Hepatic stellate cell (primary cell): ENCODE measurements around the gene OSBPL10.

Experiments used
- DNase-seq: peaks from one replicate; pipeline ENCODE4 v3.0.0; 2011; ENCODE audit warnings: low spot score

Gene OSBPL10

DNA sequence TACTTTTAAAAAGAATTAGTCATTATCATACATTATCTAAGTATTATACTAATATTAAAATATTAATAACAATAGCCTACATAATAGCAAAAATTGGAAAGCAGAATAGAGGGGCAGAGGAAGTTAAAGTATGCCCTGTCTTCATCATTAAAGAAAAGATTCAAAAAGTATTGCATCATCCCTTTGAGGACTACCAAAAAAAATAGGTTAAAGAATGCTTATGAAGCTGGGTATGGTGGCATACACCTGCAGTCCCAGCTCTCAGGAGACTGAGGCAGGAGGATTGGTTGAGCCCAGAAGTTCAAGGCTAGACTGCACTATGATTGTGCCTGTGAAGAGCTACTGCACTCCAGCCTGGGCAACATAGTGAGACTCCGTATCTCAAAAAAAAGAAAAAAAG is 240.7 kb downstream of the OSBPL10 start:
- no peak for DNase-seq

DNA sequence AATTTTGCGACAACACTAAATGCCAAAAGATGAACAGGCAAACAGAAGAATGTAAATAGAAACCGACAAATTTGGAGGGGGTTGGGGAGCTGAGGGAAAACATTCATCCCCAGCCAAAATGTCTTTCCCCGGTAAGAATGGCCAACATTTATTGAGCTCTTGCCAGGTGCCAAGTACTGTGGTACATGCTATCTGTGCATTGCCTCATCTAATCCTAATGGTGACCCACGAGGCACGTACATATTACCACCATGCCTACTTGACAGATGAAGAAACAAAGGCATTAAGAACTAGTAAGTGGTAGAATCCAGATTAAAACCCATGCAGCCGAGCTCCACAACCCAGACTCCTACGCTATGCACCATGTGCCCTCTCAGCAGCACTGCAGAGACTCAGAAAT is 242.7 kb downstream of the OSBPL10 start:
- no peak for DNase-seq

DNA sequence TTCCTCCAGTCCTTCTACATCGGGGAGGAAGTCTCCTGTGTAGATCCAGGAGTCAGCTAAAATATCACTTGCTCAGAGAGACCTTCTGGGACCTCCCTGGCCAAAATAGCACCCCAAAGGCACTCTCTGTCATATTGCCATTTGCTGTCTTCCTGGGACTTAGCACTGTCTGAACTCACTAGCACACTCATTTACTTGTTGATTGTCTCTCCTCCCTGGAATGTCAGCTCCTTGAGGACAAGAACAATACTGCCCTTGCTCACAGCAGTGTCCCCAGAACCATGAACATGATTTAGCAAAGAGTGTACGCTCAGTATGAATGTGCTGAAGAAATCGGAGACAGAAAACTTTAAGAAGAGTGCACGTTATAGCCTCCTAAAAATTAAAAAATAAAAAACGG is 245.4 kb downstream of the OSBPL10 start:
- DNase-seq = no peak

DNA sequence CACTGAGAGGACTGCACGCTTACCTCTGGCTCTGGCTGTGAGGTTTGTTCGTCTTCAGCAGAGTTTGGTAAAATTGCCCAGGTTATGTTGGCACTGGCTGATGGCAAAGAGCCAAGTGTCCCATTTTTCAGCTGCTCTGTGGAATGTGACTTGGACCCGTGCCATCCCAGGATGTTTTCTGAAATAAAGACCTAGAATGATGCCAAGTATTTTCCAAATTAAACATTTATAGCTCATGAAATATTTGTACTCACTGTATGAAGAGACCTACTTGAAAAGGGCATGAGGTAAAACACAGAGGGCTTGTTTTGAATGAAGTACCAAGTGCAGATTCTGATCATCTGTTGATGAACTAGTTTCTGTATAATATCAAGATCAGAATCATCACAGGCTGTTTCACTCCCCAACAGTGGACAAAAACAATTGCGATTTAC is 247.8 kb downstream of the OSBPL10 start:
- DNase-seq = no peak

GRCh38 chr3:31732548-31732947 is 248.5 kb downstream of the OSBPL10 start:
- no peak for DNase-seq

DNA sequence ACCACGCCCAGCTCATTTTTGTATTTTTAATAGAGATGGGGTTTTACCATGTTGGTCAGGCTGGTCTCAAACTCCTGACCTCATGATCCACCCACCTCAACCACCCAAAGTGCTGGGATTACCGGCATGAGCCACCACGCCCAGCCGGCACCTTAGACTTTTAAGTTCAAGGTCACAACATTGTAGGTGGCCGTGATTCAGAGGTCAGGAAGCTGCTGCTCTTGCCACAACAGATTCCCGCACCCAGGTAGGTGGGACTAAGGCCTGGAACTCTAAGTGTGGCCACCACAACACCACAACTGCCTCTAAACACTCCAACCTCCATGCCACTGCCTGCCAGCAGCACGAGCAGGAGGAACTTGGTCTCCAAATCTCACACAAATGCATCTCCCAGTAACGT is 251.5 kb downstream of the OSBPL10 start:
- DNase-seq = no peak

DNA sequence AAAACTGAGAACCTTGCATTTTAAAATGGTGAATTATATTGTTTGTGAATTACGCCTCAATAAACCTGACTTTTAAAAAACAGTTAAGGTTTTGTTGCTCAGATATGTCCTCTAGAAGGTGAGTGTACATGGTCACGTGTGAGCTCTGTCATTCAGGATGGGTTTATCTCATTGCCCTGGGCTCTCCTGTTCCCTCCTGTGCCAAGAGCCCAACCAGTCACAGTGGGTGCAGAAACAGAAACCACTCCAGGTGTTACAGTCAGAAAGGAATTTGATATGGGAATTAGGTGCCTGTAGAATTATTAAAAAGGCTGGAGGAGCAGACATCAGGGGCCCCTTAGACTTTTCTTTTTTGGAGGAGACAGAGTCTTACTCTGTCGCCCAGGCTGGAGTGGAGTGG is 252.0 kb downstream of the OSBPL10 start:
- DNase-seq = no peak

- DNase-seq = no peak
Measured at GRCh38 chr3:31728403-31728802, 252.7 kb downstream of the OSBPL10 start.

GRCh38 chr3:31725976-31726375 is 255.1 kb downstream of the OSBPL10 start:
- no peak for DNase-seq

DNA sequence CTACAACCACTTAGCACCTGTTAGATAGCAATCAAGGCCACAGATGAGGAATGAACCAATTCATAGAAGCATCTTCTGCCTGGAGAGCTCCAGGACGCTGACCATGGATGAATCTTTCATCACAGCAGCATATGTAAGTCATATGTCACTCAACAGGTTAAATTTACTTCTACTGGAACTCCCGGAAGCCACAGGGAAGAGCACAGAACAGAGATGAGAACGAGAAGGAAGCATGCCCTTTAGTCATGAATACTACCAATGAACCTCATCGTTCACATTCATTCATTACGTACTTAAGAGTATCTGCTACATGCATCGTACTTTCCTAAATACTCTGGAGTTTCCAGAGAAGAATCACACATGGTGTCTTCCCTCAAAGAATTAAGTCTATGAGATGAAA is 255.5 kb downstream of the OSBPL10 start:
- DNase-seq = no peak

DNA sequence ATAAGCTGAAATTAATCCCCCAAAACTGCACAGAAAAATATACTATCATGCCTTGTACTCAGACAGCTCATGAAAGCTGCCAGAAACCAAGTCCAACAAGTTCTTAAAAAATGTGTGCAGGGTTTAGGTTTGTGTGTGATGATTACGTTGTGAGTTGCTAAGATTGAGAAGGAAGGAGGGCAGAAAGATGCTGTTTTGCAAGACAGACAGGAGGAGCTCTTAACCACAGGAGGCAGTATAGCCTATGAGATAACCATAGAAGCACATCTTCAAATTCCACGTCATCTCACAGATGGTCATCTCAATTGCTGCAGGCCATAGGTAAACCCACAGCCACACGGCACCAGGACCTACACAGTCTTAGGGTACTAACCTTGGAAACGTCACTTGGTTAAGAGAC is 256.4 kb downstream of the OSBPL10 start:
- DNase-seq = no peak

GRCh38 chr3:31724116-31724515 is 256.9 kb downstream of the OSBPL10 start:
- no peak for DNase-seq

GRCh38 chr3:31723701-31724100 is 257.4 kb downstream of the OSBPL10 start:
- no peak for DNase-seq

GRCh38 chr3:31721676-31722075 is 259.4 kb downstream of the OSBPL10 start:
- DNase-seq = no peak

- no peak for DNase-seq
Measured at GRCh38 chr3:31714495-31715280, 266.4 kb downstream of the OSBPL10 start.

- no peak for DNase-seq
Measured at GRCh38 chr3:31713816-31714215, 267.2 kb downstream of the OSBPL10 start.

- DNase-seq = no peak
Measured at GRCh38 chr3:31710123-31710803, 270.8 kb downstream of the OSBPL10 start.

DNA sequence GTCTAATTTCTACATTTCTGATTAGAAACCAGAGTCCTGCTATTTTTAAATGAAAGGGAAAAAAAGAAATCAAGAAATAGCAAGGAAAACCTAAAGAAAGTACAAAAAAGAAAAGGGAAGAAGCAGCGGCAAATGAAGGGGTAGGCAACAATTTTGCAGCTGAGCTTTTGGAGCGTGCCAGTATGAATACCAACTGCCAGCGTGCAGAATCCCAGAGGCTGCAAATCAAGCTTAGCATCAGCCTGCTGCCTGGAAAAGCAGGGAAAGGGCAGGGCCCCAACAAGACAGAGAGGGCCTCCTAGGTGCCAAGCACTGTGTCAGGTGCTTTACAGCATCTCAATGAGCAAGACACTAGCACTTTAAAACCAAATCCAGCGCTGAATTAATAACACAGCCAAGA is 271.5 kb downstream of the OSBPL10 start:
- DNase-seq = no peak

DNA sequence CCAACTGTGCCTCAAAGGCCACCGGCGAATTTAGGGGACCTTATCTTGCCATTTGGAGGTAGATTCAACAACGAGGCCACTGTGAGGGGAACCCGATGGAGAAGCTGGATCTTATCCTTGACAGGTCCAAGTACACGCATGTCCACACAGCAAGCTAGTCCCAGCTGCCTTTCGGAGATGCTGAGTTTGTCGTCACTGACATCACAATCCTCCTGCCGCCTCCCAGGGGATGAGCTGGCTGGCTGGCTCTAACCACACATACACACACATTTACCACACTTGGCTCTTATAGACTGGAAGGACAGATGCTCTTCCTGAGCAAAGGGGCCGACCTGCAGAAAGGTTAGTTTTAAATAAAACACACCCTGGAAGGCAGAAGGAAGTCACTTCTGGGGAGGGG is 272.1 kb downstream of the OSBPL10 start:
- DNase-seq = no peak

- no peak for DNase-seq
Measured at GRCh38 chr3:31707286-31707685, 273.8 kb downstream of the OSBPL10 start.

DNA sequence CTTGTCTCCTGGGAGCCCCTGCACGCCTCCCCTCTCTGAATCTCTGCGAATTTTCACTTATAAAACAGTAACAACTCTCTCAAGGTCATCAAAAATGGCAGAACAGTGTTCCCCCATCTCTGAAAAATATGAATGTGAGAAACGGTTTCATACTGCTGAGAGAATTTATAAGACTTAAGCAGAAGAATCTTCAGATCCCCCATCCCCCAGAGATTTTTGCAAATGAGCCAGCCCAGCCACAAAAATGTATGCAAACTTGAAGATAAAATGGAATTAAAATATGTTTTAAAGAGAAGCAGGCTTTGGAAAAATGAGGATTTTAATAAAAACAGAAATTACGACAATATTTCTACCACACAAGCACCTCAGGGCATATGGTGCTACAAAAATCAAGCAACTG is 275.3 kb downstream of the OSBPL10 start:
- DNase-seq = no peak

DNA sequence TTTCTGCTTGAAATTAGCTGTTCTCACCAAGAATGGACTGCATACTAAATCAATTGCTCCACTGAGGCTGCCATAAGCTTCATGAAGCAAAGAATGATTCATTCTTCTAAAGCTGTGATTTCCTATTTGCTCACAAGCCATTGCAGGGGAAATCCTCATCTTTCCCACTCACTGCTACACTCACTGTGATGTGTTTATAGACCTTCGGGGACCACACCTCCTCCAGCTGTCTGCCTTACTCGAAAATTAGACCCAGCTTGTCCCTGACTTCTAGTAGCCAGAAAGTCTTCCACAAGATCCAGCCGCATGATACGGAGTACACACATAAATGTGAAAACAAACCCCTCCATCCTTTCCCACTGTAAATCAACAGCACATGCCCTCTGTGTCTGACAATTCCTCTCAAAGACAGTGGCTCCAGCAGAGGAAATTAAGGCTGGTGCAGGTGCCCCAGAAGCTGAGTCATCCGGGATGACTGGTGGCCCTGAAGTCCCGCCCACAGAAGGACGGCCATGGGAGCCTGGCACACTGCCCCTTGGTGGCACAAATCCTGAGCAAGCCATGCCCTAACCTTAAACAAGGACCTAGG is 276.4 kb downstream of the OSBPL10 start:
- no peak for DNase-seq

DNA sequence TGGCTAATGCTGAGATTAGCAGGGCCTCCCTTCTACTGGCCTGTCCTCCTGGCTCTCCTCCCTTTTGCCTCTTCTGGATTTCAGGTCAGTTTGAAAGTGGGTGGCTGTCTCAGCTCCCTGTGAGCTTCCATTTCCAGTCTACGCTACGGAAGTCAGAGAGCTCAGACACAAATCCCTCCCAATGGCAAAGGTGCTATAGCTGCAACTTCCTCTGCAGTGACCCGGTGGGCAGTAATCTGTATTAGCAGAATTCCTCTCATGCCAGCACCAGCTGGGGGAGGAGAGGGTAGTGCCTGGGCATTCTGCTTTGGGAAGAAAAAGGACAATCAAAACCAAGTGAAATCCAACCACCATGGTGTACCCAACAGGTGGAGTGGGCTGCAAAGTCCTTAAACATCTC is 276.9 kb downstream of the OSBPL10 start:
- no peak for DNase-seq
